Ishikawa (cell line): Measurements from ENCODE around the gene HRH1.

Experiments
- CEBPB ChIP-seq: IDR thresholded peaks from 2 replicates; pipeline ENCODE4 v1.6.1; 2012
- CREB1 ChIP-seq: IDR thresholded peaks from 2 replicates; pipeline ENCODE4 v1.6.1; 2012; ENCODE audit warnings: low read depth
- EP300 ChIP-seq: IDR thresholded peaks from 2 replicates; pipeline ENCODE4 v1.6.1; 2012; ENCODE audit warnings: borderline replicate concordance
- NFIC ChIP-seq: IDR thresholded peaks from 2 replicates; pipeline ENCODE4 v1.6.1; 2012
- YY1 ChIP-seq: IDR thresholded peaks from 2 replicates; pipeline ENCODE4 v1.6.1; 2012; ENCODE audit warnings: low read depth
- ZBTB7A ChIP-seq: IDR thresholded peaks from 2 replicates; pipeline ENCODE4 v1.6.1; 2012; ENCODE audit warnings: low read depth
- TF ChIP-seq, protein P1 (sequence below): IDR thresholded peaks from 2 replicates; pipeline ENCODE4 v1.6.1; 2012

DNA sequence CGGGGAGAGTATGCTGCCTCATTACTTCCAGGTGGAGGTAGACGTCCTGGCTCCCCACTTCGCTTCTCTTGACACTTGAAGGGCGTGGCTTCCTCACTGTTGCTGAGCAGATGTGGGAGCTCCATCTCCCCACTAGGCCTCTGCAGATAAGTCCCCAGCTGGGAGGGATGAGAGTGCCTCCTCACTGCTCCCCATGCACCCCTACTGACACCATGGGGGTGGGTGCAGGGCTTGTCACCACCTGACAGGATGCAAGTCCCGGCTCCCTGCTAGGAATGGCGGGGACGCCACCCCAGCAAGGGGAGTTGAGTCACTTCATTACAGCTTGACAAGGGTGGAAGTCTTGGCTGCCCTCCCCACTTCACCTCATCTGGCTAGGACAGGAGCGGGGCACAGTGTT is 81.1 kb downstream of the HRH1 start:
- TF ChIP-seq, protein P1, sequence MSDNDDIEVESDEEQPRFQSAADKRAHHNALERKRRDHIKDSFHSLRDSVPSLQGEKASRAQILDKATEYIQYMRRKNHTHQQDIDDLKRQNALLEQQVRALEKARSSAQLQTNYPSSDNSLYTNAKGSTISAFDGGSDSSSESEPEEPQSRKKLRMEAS = no peak
- no peak for TF ChIP-seq ZBTB7A
- TF ChIP-seq CREB1 = no peak
- no peak for TF ChIP-seq NFIC
- no peak for TF ChIP-seq EP300
- TF ChIP-seq CEBPB = no peak
- no peak for TF ChIP-seq YY1
